Activated gamma-delta T cell treated with Interleukin-2 at 50 U/mL for 16 hours (primary cell): ENCODE data around the gene MRNIP.

Source experiments
- DNase-seq: peaks from one replicate; pipeline ENCODE4 v3.0.0-alpha.2; 2020

Gene MRNIP

GRCh38 chr5:179820127-179820482, 38.5 kb downstream of the MRNIP start:
- no peak for DNase-seq

DNA sequence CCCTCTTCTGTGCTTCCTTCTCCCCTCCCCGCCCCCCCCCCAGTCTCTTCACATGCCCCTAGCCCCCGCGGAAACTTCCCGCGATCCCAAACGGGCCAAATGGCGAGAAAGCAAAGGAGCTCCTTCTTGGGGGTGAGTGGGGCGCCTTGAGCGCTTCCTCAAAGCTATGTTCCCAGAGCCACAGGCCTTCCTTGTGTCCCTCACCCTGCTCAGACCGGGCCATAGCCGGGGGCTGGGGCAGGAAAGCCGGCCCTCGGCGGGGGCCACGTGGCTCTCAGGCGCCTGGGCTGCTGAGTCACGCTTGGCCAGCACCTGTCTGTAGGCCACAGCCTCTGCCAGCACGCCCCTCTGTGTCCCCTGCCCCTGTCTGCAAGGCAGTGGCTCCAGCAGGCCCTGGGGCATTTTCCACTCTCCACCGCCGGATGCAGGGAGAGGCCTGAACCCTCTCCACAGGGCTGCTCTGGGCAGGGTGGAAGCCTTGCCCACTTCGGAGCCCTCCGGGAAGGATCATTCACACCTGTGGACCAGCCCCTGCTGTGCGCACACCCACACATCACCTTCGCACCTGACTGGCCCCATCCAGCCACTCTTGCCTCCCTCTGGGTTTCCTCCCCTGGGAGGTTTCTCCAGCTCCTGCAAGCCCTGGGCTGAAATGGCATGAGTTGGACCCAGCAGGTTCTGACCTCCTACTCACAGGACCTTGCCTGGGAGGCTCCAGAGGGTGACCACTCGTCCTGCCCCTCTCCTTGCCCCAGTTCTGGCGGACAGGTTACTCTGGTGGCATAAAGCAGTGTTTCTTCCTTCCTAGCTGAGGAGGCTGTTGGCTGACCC, 39.1 kb downstream of the MRNIP start:
- peak; percentile 34 for DNase-seq

DNA sequence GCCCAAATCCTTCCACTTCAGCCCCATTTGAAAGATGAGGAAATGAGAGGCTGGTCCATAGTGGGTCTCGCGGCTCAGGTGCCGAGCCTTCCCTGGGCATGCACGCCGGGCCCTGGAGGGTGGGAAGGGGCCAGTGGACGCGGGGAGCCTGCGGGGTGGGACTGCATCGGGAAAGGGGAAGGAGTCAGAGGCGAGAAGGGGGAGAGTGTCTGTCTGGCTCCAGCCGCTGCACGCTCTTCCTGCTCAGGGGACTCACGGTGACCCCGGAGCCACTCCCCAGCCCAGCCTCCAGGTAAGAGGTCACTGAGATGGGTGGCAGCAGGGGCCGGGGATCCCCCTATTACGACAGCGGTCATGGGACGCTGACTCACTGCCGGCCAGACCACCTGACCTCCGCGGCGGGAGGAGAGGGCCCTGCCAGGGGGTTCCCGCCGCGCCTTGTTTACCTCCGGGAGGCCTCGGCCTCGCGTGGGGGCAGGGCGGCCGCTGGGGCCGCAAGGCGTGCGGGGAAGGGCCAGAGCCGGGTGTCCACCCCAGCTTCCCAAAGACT, 39.8 kb downstream of the MRNIP start:
- peak; percentile 88 for DNase-seq

DNA sequence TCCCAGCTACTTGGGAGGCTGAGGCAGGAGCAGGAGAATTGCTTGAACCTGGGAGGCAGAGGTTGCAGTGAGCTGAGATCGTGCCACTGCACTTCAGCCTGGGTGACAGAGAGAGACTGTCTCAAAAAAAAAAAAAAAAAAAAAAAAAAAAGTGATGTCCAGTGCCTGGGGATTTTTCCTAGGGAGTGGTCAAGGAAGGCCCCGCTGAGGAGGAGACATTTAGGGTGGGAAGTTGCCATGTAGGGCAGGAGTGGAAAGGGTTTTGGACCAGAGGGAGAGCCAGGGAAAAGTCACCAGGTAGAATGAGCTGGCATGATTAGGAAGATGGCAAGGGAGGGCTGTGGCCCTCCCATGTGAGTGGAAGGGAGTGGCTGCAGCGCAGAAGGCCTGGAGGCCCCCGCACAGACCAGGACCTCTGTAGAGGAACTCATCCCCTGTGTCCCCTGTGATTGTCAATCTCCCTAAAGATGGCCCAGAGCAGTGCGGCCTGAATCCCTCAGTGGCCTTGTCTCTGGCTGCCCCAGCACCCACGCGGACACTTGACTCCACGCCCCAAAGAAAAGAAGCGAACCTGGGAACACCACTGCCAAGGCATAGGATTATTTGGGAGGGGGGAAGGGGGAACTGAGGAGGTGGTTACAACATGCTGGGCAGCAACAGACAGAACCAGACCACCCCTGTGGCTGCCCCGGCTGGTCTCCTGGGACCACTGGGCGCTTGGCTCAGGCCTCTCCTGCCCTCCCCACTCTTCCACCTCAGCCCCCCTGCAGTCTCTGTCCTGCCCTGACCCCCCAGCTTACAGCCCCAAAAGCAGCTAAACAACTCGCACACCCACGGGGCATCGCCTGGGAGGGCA, 40.5 kb downstream of the MRNIP start:
- no peak for DNase-seq

DNA sequence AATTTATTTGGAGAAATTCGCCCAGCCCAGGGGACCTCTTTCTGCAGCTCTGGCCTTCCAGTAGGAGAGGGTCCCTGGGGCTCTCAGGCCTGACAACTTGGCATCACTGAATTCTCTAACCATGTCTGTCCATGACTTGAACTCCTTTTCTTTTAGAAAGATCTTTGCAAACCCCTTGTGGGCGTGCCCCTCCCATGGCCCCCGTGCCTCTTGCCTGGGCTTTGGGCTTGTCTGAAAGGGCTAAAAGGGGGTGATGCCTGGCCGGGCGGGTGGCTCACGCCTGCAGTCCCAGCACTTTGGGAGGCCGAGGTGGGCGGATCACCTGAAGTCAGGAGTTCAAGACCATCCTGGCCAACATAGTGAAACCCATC, 41.2 kb downstream of the MRNIP start:
- DNase-seq: no peak

GRCh38 chr5:179816796-179817469, 41.7 kb downstream of the MRNIP start:
- no peak for DNase-seq

DNA sequence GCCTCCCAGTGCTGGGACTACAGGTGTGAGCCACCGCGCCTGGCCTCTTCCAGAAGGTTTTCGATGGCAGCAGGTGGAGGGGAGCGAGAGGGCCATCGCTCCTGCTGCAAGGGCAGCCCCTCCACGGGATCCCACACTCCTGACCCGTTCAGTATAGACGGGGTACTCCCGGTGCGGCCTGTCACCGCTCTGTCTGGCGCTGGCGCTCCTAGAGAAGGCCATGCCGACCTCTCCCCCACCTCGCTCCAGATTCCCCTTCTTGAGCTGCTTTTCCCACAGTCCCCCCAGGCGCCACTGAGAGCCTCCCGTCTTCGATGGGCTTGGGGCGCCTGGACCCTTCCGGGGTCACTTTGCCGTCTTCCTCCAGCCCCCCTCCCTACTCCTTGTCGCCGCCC, 42.2 kb downstream of the MRNIP start:
- DNase-seq: no peak

DNA sequence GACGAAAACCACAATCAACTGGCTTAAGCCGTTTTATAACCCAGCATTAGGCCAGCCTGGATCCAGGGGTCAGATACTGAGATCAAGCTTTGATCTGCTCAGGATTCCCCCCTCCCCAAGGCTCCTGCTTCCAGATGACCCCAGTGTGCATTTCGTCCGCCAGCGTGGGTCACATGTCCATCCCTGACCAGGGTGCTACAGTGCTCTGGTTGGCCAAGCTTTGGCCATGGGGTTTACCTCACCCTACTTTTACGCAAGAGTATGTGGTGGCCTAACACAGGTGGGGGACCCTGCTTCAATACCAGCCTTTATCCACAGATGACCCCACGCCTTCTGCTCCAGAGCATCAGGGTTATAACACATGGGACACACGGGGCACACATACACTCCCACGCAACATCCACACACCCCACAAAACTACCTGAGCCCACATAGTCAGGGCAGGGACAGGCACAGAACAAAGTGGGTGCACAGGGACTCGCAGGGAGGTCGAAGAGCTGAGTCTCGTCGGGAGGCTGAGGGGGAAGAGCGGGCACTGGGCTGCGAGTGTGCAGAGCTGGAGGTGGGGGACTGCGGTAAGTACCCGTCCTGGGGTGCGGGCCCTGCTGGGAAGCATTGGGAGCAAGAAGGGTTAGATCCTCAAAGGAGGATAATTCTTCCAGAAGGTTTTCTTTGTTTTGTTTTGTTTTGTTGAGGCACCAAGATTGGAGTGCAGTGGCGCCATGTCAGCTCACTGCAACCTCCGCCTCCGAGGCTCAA, 42.9 kb downstream of the MRNIP start:
- no peak for DNase-seq

DNA sequence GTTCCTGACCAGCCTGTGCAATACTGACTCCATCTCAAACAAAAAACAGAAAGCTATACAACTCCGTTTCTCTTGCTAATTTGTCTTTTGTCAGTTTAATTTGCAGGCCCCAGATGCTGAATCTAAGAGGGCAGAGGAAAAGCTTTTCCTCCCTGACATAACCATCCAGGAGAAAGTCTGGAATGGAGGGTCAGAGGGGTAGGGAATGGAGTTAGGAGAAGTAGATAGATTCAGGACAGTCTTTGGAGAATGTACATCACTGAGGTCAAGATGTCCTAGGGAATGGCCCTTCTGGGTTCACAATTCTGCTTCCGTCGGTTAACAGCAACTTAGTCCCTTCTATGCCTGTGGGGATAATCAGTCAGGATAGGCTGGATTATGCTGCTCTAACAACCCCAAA, 44.5 kb downstream of the MRNIP start:
- no peak for DNase-seq

DNA sequence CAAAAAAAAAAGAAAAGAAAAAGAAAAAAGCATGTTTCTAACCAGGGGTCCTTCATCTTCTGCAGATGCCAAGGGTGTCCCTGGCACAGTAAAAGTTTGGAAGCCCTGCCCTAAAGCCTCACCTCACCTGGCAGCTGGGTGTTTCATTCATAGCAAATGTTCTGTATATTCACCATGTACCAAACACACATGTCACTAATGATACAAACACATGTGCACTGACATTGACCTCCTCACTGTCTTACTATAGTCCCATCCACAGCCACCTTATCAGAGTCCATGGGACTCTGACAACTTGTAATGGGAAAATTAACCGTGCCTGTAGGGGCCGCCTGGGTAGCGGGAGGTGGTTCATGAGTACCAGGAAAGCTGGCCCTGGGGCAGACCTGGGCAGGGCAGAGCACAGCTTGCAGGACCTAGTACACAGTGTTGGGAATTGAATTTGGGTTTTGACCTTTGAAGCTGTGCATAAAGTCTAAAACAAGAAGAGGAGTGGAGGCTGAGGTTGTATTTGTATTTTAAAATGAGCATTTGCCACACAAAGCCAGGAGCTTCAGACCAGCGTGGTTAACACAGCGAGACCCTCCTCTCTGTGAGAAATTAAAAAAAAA, 45.5 kb downstream of the MRNIP start:
- no peak for DNase-seq

GRCh38 chr5:179812135-179812825, 46.3 kb downstream of the MRNIP start:
- no peak for DNase-seq

GRCh38 chr5:179806250-179807048, 52.2 kb downstream of the MRNIP start, which contains the start of gene MGAT4B:
Gene MGAT4B, minus strand, starts transcription at chr5:179806866. Its CDS starts 283 bp downstream, at chr5:179806583.
- DNase-seq: peak; percentile 50

DNA sequence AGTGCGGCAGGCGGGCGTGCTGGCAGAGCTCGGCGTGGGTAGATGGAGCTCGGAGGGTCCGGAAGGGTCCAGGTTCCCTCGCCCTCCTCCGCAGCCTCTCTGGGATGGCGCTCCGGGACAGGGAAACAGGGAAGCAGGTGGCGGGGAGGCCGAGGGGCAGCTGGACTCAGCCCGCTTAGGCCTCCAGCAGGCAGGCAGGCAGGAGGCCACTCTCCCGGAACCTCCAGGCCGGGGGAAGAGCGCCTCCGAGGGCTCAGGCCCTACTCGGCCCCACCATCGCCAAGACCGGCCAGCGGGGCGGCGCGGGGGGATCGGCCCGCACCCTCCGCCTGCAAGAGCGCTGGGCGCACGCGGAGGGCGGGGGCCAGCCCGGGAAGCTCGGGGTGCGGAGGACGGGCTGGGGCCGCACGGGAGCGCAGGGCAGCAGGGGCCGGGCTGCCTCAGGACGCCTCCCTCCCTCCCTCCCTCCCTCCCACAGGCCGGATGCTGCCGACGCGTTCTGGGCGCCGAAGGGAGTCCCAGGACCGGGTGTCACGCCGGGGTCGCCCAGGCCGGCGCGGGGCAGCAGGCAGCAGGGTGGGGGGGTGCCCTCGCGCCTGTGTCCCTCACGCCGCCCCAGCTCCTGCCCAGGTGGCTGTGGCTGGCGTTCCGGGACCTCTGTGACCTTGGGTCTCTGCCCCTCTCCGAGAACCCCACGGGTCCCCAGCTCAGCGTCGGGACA, 52.9 kb downstream of the MRNIP start:
- DNase-seq: no peak

DNA sequence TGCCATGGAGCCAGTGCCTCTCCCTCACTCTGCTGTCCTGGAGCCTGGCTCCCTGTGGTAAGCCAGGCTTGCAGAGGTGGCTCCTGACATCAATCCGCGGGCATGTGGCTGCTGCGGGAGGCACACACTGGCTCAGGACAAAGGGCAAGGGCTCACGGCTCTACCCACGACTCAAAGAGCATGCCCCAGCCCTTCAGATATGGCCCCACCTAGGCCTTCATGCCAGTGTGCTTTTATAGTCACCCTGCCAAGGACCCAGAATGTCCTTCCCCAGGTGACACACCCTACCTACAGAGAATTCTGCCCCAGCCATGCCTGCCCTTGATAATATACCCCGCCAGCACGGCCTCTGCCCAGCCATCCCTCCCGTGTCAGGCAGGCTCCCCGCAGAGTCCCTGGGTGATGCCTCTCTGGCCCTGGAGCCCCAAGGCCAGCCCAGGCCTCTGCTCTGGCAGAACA, 53.5 kb downstream of the MRNIP start:
- DNase-seq: no peak

- no peak for DNase-seq
Observed at GRCh38 chr5:179804555-179804947, 54.1 kb downstream of the MRNIP start.

DNA sequence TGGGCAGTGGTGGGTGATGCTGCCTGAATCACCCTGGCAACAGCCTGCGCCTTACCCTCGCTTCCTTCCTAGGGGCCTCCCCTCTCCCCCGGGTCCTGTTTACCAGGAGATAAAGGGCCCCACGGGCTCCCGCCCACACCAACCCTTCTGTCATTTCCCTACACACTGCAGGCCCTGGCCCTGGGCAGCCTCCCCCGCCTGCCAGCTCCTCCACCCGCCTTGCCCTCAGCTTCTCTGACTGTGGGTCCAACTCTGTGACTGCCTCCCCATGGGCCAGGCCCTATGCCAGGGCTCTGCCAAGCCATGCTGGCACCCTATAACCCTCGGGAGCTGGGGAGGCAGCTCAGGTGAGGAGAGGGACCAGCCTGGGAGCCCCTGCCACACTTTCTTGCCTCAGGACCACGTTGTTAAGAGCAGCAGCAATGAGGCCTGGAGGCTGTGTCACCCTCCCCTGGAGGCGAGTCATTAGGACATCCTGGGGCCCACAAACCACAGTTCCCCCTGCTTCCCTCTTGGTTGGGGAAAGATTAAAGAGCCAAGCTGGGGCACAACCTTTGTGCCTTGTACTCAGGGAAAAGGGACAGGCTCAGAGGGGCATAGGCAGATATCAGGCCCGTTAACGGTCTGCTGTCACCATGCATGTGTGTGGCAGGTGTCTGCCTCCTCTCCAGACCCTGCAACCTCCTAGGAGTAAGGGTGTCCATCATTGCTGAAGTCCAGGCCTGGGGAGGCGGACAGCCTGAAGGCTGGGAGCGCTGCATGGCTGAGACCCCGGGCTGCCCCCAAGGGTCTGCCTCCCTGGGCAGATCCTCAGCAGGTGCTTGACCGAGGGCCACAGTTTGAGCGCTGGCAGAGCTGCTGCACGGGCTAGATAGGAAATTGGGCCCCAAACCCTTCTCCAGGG, 54.7 kb downstream of the MRNIP start:
- no peak for DNase-seq

- no peak for DNase-seq
Observed at GRCh38 chr5:179802950-179803562, 55.6 kb downstream of the MRNIP start.
